ENCODE results near the gene SCLT1.

Gene SCLT1

GRCh38 chr4:128835498-128836222, 257.7 kb downstream of the SCLT1 start:
- DNase-seq = no peak
